PFSK-1 (cell line): Measurements from ENCODE around the gene ACOT4.

Source experiments
- FOXP2 ChIP-seq: optimal IDR thresholded peaks from 2 replicates; pipeline ENCODE3; 2011; ENCODE audit warnings: borderline replicate concordance, control low read depth, inconsistent platforms; ENCODE audit not compliant: insufficient read depth; ENCODE audit errors: extremely low read length, extremely low read depth
- POLR2AphosphoS5 ChIP-seq: IDR thresholded peaks from 2 replicates; pipeline ENCODE4 v1.6.1; 2012; ENCODE audit warnings: low read depth, mild to moderate bottlenecking, control low read depth, low read length, moderate library complexity
- SIN3A ChIP-seq: IDR thresholded peaks from 2 replicates; pipeline ENCODE4 v1.6.1; 2012; ENCODE audit warnings: mild to moderate bottlenecking, low read length, moderate library complexity, borderline replicate concordance; ENCODE audit not compliant: insufficient read depth
- TAF1 ChIP-seq: IDR thresholded peaks from 2 replicates; pipeline ENCODE4 v1.6.1; 2012; ENCODE audit warnings: low read length, control low read depth, borderline replicate concordance; ENCODE audit not compliant: insufficient read depth
- TF ChIP-seq, protein P1 (sequence below), 2 experiments: IDR thresholded peaks; 2 replicates each; pipeline versions ENCODE4 v1.6.1 to v1.8.0; 2011 to 2012; ENCODE audit warnings: low read depth in 2 of 2, low read length in 2 of 2, control low read depth in 1 of 2, inconsistent platforms in 1 of 2, mild to moderate bottlenecking in 1 of 2, moderate library complexity in 1 of 2; ENCODE audit not compliant: insufficient read depth in 1 of 2

GRCh38 chr14:73567951-73568885, 23.5 kb upstream of the ACOT4 start:
- no peak for TF ChIP-seq TAF1
- TF ChIP-seq, protein P1, sequence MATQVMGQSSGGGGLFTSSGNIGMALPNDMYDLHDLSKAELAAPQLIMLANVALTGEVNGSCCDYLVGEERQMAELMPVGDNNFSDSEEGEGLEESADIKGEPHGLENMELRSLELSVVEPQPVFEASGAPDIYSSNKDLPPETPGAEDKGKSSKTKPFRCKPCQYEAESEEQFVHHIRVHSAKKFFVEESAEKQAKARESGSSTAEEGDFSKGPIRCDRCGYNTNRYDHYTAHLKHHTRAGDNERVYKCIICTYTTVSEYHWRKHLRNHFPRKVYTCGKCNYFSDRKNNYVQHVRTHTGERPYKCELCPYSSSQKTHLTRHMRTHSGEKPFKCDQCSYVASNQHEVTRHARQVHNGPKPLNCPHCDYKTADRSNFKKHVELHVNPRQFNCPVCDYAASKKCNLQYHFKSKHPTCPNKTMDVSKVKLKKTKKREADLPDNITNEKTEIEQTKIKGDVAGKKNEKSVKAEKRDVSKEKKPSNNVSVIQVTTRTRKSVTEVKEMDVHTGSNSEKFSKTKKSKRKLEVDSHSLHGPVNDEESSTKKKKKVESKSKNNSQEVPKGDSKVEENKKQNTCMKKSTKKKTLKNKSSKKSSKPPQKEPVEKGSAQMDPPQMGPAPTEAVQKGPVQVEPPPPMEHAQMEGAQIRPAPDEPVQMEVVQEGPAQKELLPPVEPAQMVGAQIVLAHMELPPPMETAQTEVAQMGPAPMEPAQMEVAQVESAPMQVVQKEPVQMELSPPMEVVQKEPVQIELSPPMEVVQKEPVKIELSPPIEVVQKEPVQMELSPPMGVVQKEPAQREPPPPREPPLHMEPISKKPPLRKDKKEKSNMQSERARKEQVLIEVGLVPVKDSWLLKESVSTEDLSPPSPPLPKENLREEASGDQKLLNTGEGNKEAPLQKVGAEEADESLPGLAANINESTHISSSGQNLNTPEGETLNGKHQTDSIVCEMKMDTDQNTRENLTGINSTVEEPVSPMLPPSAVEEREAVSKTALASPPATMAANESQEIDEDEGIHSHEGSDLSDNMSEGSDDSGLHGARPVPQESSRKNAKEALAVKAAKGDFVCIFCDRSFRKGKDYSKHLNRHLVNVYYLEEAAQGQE (IDR thresholded peaks at IDR 0.05; ENCODE audit: insufficient read depth in 1 of 2, low read depth in 2 of 2, low read length in 2 of 2): no peak
- TF ChIP-seq POLR2AphosphoS5: no peak
- no peak for TF ChIP-seq SIN3A
- TF ChIP-seq FOXP2: no peak
